Common myeloid progenitor, CD34-positive (primary cell): Measurements from ENCODE around the gene PRSS36.

Source experiments
- CTCF ChIA-PET: fragments of 350-600 bp; sonication (Branson Sonifier 250); formaldehyde crosslinking; loops from one replicate; lab custom pipeline; 2021; ENCODE audit warnings: antibody characterized with exemption; lab: Charles Lee
- POLR2A ChIA-PET: fragments of 350-600 bp; sonication (Branson Sonifier 250); formaldehyde crosslinking; loops from one replicate; lab custom pipeline; 2021; ENCODE audit warnings: antibody characterized with exemption; lab: Charles Lee
- DNase-seq, 3 donors: peaks; one replicate each; pipeline versions ENCODE4 v3.0.0 to v3.0.0-alpha.2; 2013
- H3K27ac ChIP-seq, 2 experiments: 1 replicate in 1 of 2; 2 replicates in 1 of 2; pipeline ENCODE4 v1.7.0; 2013; ENCODE audit warnings: inconsistent platforms in 2 of 2, low read length in 2 of 2, mild to moderate bottlenecking in 2 of 2, low read depth in 1 of 2, moderate library complexity in 1 of 2; ENCODE audit not compliant: severe bottlenecking in 2 of 2, insufficient read depth in 1 of 2, poor library complexity in 1 of 2
- H3K27me3 ChIP-seq, 5 experiments: replicated peaks in 2 of 5; 1 replicate in 3 of 5; 2 replicates in 2 of 5; pipeline versions ENCODE4 v1.6.1 to v1.7.0; 2013; ENCODE audit warnings: low read length in 4 of 5, mild to moderate bottlenecking in 2 of 5, moderate library complexity in 2 of 5, inconsistent platforms in 1 of 5; ENCODE audit not compliant: insufficient read depth in 5 of 5, control insufficient read depth in 4 of 5
- H3K36me3 ChIP-seq, 4 experiments: 1 replicate in 2 of 4; 2 replicates in 2 of 4; pipeline versions ENCODE4 v1.6.1 to v1.7.0; 2013; ENCODE audit warnings: low read length in 3 of 4, control low read depth in 1 of 4, mild to moderate bottlenecking in 1 of 4; ENCODE audit not compliant: control insufficient read depth in 4 of 4, insufficient read depth in 4 of 4
- H3K4me1 ChIP-seq, 4 experiments: 1 replicate in 3 of 4; 2 replicates in 1 of 4; pipeline versions ENCODE4 v1.6.1 to v1.7.1; 2013; ENCODE audit warnings: low read length in 3 of 4, mild to moderate bottlenecking in 3 of 4, control low read depth in 1 of 4, inconsistent platforms in 1 of 4, moderate library complexity in 1 of 4; ENCODE audit not compliant: control insufficient read depth in 4 of 4, insufficient read depth in 4 of 4; ENCODE audit errors: control extremely low read depth in 1 of 4
- H3K4me3 ChIP-seq, 7 experiments: 1 replicate in 4 of 7; 2 replicates in 3 of 7; pipeline versions ENCODE4 v1.5.1 to v1.7.0; 2013; ENCODE audit warnings: mild to moderate bottlenecking in 7 of 7, low read length in 6 of 7, moderate library complexity in 6 of 7, inconsistent platforms in 2 of 7, low read depth in 2 of 7, control low read depth in 1 of 7; ENCODE audit not compliant: insufficient read depth in 4 of 7, control insufficient read depth in 1 of 7; ENCODE audit errors: extremely low read depth in 1 of 7
- H3K9me3 ChIP-seq, 5 experiments: 1 replicate in 4 of 5; 2 replicates in 1 of 5; pipeline versions ENCODE4 v1.6.1 to v1.7.1; 2013; ENCODE audit warnings: low read length in 4 of 5, mild to moderate bottlenecking in 2 of 5, inconsistent platforms in 1 of 5, low read depth in 1 of 5, moderate library complexity in 1 of 5; ENCODE audit not compliant: control insufficient read depth in 4 of 5, insufficient read depth in 2 of 5; ENCODE audit errors: control extremely low read depth in 1 of 5
- WGBS: methylation state at CpG from one replicate; pipeline ENCODE4 v1.1.5; 2013; ENCODE audit not compliant: insufficient coverage; 5-methylcytosine and 5-hydroxymethylcytosine counted together

The PRSS36 gene

DNA sequence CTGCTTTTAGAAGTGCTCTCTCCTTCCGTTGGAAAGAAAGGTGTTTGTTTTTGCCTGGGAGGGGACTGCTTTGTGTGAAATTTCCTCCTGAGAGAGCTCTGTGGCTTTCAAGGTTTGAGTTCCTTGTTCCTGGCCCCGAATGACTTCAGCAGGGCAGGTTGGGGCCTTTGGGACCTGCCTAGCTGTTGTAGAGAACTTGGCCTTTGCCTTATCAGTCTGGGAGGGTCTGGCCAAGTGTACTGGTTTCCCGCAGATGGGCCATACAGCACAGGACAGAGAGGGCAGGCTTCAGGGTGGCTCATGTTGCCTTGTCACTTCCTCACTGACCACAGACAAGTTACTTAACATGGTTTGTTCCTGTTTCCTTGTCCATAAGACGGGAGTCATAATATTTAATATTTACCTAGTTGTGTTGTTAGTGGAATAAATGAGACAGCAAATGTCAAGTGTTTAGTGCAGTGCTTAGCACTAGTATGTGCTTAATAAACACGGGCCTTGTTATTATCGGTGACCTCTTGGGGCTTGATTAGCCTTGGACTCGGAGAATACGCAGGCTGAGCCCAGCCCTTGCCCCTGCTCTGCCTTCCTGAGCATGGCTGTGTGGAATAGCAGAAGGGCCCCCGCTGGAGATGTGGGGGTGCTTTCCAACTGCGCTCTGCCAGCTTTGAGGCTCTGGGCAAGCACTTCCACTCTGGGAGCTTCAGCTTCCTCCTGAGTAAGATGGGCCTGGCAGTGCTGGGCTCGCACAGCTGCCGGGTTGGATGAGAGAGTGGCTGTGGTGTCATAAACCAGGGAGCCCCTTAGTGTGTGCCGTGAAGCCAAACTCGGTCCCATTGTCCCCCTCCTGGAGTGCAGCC lies 20.9 kb downstream of the PRSS36 start:
- Histone ChIP-seq H3K9me3 (no peaks in the 10 kb centered on the region), H3K36me3 (peaks cover 0 to 48% (median 23%) of the 10 kb centered on the region in 4 experiments), H3K27me3 (no peaks in the 10 kb centered on the region), H3K4me3 (peak overlapping the region in 3 of 7 experiments; percentile 38 to 52 (median 50)), H3K27ac (peak overlapping the region; percentile 93 to 97), H3K4me1 (peaks cover 6 to 57% (median 49%) of the 10 kb centered on the region in 4 experiments)
- ChIA-PET POLR2A (interaction anchor here (0.5 to 3.1 kb wide), 8 partner anchors 12 to 1114 kb away, joined by 3 to 22 read pairs (median 6); partner anchors contain the start of genes FUS and KAT8), CTCF (interaction anchor here (2.3 to 9.6 kb wide), 3 partner anchors 9 to 145 kb away, joined by 7 to 123 read pairs (median 38); partner anchors contain the start of genes HSD3B7 and KAT8)
- peak; percentile 91 to 99 (median 96) for DNase-seq
- 9% methylated on average over 12 of the region's 14 CpGs for WGBS

DNA sequence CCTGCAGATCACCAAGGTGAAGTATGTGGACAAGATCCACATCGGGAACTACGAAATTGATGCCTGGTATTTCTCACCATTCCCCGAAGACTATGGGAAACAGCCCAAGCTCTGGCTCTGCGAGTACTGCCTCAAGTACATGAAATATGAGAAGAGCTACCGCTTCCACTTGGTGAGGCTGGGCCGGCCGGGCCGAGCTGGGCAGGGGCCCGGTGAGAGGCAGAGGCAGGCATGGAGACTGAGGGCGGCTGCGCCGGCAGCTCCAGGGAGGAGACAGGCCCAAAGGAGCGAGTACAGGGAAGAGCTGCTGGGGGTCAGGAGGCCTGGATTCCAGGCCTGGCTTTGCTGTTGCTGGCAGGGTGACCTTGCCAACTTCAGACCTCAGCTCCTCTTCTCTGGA lies 22.7 kb downstream of the PRSS36 start:
- no peak for DNase-seq
- H3K4me3 ChIP-seq, result peak overlapping the region in 1 of 7 experiments; percentile 25
- POLR2A ChIA-PET, result no interaction called here
- CTCF ChIA-PET, result interaction anchor here (0.9 to 9.6 kb wide), 5 partner anchors 8 to 48 kb away, joined by 3 to 123 read pairs (median 4); no protein-coding TSS in a partner anchor
- no peaks in the 10 kb centered on the region for H3K9me3 ChIP-seq
- H3K27ac ChIP-seq, result peak overlapping the region; percentile 93 to 97
- WGBS, result 95% methylated on average over 13 of the region's 13 CpGs
- H3K27me3 ChIP-seq, result no peaks in the 10 kb centered on the region
- H3K4me1 ChIP-seq, result peaks cover 6 to 57% (median 49%) of the 10 kb centered on the region in 4 experiments
- peaks cover 0 to 43% (median 22%) of the 10 kb centered on the region in 4 experiments for H3K36me3 ChIP-seq

DNA sequence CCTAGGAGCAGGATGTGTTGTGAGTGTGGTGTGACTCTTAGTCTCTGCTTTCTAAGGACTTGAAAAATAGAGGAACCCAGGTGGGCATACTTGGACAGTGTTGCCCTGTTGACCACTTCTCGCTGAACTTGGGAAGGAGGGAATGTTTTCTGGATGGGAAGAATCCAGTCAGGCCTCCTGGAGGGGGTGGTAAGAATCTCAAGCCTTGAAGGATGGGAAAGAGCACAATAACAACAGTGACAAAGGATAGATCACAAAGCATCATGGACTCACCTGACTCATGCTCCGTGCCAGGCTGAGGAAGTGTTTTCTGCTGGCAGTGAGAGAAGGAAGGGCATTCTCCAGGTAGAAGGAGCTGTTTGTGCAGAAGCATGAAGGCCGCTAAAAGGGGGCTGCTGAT lies 24.0 kb downstream of the PRSS36 start:
- ChIA-PET CTCF (interaction anchor here (0.9 to 9.6 kb wide), 2 partner anchors 9 to 17 kb away, joined by 4 to 123 read pairs; no protein-coding TSS in a partner anchor), POLR2A (no interaction called here)
- Histone ChIP-seq H3K4me3 (no peak overlapping the region), H3K36me3 (peaks cover 4 to 43% (median 23%) of the 10 kb centered on the region in 4 experiments), H3K27ac (peak overlapping the region; percentile 28 to 97), H3K4me1 (peaks cover 6 to 57% (median 49%) of the 10 kb centered on the region in 4 experiments), H3K27me3 (no peaks in the 10 kb centered on the region), H3K9me3 (no peaks in the 10 kb centered on the region)
- no peak for DNase-seq
- 97% methylated on average over 3 of the region's 3 CpGs for WGBS

DNA sequence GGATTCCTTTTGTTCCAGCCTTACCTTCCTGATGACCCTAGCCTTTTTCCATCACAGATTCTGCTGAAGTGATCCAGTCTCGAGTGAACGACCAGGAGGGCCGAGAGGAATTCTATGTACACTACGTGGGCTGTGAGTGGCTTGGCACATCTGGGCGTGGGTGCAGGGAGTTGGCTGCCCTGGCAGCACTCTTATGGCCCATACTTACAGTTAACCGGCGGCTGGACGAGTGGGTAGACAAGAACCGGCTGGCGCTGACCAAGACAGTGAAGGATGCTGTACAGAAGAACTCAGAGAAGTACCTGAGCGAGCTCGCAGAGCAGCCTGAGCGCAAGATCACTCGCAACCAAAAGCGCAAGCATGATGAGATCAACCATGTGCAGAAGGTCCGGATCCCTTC lies 29.7 kb downstream of the PRSS36 start:
- Histone ChIP-seq H3K27me3 (no peaks in the 10 kb centered on the region), H3K9me3 (no peaks in the 10 kb centered on the region), H3K4me1 (peaks cover 7 to 20% (median 15%) of the 10 kb centered on the region in 4 experiments), H3K36me3 (peaks cover 9 to 36% (median 25%) of the 10 kb centered on the region in 4 experiments), H3K27ac (no peak overlapping the region), H3K4me3 (no peak overlapping the region)
- WGBS, result 94% methylated on average over 13 of the region's 16 CpGs
- POLR2A ChIA-PET, result no interaction called here
- CTCF ChIA-PET, result interaction anchor here (0.6 to 5.3 kb wide), 4 partner anchors 9 to 22 kb away, joined by 3 to 38 read pairs (median 6); no protein-coding TSS in a partner anchor
- DNase-seq, result no peak

DNA sequence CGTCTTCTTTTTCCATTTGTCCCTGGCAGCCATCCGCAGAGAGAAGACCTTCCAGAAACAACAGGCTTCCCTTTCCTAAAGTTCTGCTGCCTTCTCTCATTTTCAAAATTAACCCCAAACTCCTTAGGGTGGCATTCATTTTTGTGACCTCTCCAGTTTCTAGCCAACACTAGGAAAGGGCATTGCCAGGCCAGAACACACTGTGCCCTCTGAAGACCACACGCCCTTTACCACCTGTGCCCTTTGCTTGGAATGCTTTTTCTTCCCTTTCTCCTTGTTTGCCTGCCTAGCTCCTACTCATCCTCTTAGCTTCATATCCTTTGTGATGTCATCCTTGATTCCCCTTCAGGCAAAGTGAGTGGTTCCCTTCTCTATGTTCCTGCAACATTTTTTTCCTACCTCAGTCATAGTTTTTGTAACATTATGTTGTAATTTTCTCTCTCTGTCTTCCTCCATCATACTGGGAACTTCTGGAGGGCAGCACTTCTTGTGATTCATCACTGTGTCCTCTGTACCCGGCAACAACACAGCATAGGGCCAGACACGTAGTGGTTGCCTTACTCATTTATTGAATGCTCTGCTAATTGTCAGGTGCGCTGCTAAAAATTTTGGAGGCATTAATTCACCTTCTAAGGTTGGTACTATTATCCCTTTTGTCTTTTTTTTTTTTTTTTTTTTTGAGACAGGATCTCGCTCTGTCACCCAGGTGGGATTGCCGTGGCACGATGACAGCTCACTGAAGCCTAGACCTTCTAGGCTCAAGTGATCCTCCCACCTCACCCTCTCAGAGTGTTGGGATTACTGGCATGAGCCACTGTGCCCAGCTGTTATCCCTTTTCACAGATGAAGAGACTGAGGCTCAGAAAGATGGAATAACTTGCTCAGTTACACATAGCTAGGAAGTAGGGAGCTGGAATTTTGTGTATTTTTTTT lies 31.4 kb downstream of the PRSS36 start:
- 53% methylated on average over 5 of the region's 9 CpGs for WGBS
- peak overlapping the region; percentile 57 to 96 (median 87) for H3K4me3 ChIP-seq
- peaks cover 7 to 31% (median 25%) of the 10 kb centered on the region in 4 experiments for H3K4me1 ChIP-seq
- peaks cover 9 to 29% (median 20%) of the 10 kb centered on the region in 4 experiments for H3K36me3 ChIP-seq
- H3K27me3 ChIP-seq, result no peaks in the 10 kb centered on the region
- ChIA-PET POLR2A (interaction anchor here (1.2 to 1.6 kb wide), 5 partner anchors 11 to 62 kb away, joined by 4 to 18 read pairs (median 8); partner anchors contain the start of gene FUS), CTCF (interaction anchor here (1.1 to 5.3 kb wide), 6 partner anchors 9 to 325 kb away, joined by 3 to 38 read pairs (median 6); partner anchors contain the start of gene PRSS8)
- DNase-seq, result no peak
- no peaks in the 10 kb centered on the region for H3K9me3 ChIP-seq
- peak overlapping the region; percentile 51 to 88 for H3K27ac ChIP-seq
